PC-9 (cell line): ENCODE data around the gene AIFM2. TPM values are rescaled to one million over a fixed set of nuclear protein-coding genes. Genes with fewer than 3 reads are reported as not detected.
A peak's percentile ranks its signal among the peaks of the same experiment; 100 is the strongest.

Experiments
- BruUV-seq: library from RNA; stranded (reverse); fragments of 400-500 nt; replicated peaks from 2 replicates; lab custom pipeline; 2021; lab: Mats Ljungman, UMichigan
- CTCF ChIA-PET: fragments of 300-600 bp; sonication (Branson Sonifier 250); formaldehyde crosslinking; loops from one replicate; lab custom pipeline; 2022; ENCODE audit warnings: antibody characterized with exemption; lab: Charles Lee
- POLR2A ChIA-PET: fragments of 300-600 bp; sonication (Branson Sonifier 250); formaldehyde crosslinking; loops from one replicate; lab custom pipeline; 2022; ENCODE audit warnings: antibody characterized with exemption; ENCODE audit not compliant: unreplicated experiment; lab: Charles Lee
- DNase-seq, 2 experiments: peaks; one replicate each; pipeline versions ENCODE4 v3.0.0 to v3.0.0-alpha.2; 2015 to 2022; ENCODE audit warnings: mixed read lengths in 1 of 2
- H2AFZ ChIP-seq: fragments of 200-600 bp; sonication (generic); 2 replicates; pipeline ENCODE4 v1.8.1; 2017; ENCODE audit warnings: antibody characterized with exemption
- H3F3A ChIP-seq: fragments of 200-600 bp; sonication (generic); 2 replicates; pipeline ENCODE4 v1.8.1; 2017; ENCODE audit warnings: antibody characterized with exemption, mild to moderate bottlenecking, low read depth; ENCODE audit not compliant: insufficient read depth
- H3K27ac ChIP-seq: fragments of 200-600 bp; sonication (generic); 2 replicates; pipeline ENCODE4 v1.6.1; 2016; ENCODE audit warnings: mixed run types
- H3K27me3 ChIP-seq: fragments of 200-600 bp; sonication (generic); 2 replicates; pipeline ENCODE4 v1.6.1; 2016; ENCODE audit warnings: low read depth, mixed run types; ENCODE audit not compliant: insufficient read depth
- H3K36me3 ChIP-seq: fragments of 200-600 bp; sonication (generic); 2 replicates; pipeline ENCODE4 v1.6.1; 2016; ENCODE audit warnings: low read depth, mixed run types
- H3K4me1 ChIP-seq: fragments of 200-600 bp; sonication (generic); replicated peaks from 2 replicates; pipeline ENCODE4 v1.6.1; 2016; ENCODE audit warnings: mixed run types; ENCODE audit not compliant: insufficient read depth
- H3K4me2 ChIP-seq: fragments of 200-600 bp; sonication (generic); 2 replicates; pipeline ENCODE4 v1.6.1; 2017; ENCODE audit warnings: mixed run types
- H3K4me3 ChIP-seq: fragments of 200-600 bp; sonication (generic); 2 replicates; pipeline ENCODE4 v1.6.1; 2016; ENCODE audit warnings: mixed run types
- H3K79me2 ChIP-seq: fragments of 200-600 bp; sonication (generic); 2 replicates; pipeline ENCODE4 v1.6.1; 2017; ENCODE audit warnings: low read depth, mixed run types
- H3K9me2 ChIP-seq: fragments of 200-600 bp; sonication (generic); 2 replicates; pipeline ENCODE4 v1.8.1; 2017; ENCODE audit warnings: mild to moderate bottlenecking; ENCODE audit not compliant: insufficient read depth
- H3K9me3 ChIP-seq: fragments of 200-600 bp; sonication (generic); 2 replicates; pipeline ENCODE4 v1.8.1; 2016; ENCODE audit warnings: low read depth; ENCODE audit not compliant: insufficient read depth
- H4K20me1 ChIP-seq: fragments of 200-600 bp; sonication (generic); 2 replicates; pipeline ENCODE4 v1.8.1; 2017; ENCODE audit not compliant: insufficient read depth
- CTCF ChIP-seq: fragments of 200-600 bp; sonication (generic); conservative IDR thresholded peaks from 2 replicates; pipeline ENCODE4 v1.6.1; 2017; ENCODE audit warnings: mixed run types, antibody characterized with exemption, mild to moderate bottlenecking, moderate library complexity
- EZH2 ChIP-seq: fragments of 200-600 bp; sonication (generic); IDR thresholded peaks from 2 replicates; pipeline ENCODE4 v1.8.0; 2017; ENCODE audit warnings: antibody characterized with exemption, low read depth
- intact Hi-C: fragments of 100-400 bp; cut with micrococcal nuclease; formaldehyde crosslinking; loops from one replicate; pipeline ENCODE4 v1.10.0; 2022; ENCODE audit not compliant: unreplicated experiment
- total RNA-seq: library from RNA; stranded (reverse); gene quantifications from 2 replicates; pipeline ENCODE4 v1.2.3, GENCODE V29; 2021

The AIFM2 gene
- total RNA-seq, 1 experiment from 2014 or later = 47.0 TPM

GRCh38 chr10:70145666-70146488 lies 13.3 kb upstream of the AIFM2 start:
- peak overlapping the region; percentile 70 for H3K27ac ChIP-seq
- peaks cover 15% of the 10 kb centered on the region for H3K4me1 ChIP-seq
- intact Hi-C loops = loop anchor here (1.0 to 10.0 kb wide), 3 partner anchors 15 to 219 kb away; partner anchors contain the start of gene SAR1A
- no TSS peak for BruUV-seq
- H3K4me2 ChIP-seq = peak overlapping the region; percentile 99
- CTCF ChIA-PET = interaction anchor here (0.6 to 2.3 kb wide), 25 partner anchors 8 to 910 kb away, joined by 3 to 16 read pairs (median 5); partner anchors contain the start of gene SAR1A
- peaks cover 28% of the 10 kb centered on the region for H3K79me2 ChIP-seq
- TF ChIP-seq EZH2 (no peak), CTCF (peak; percentile 65; the same call in 1 of the 2 replicates)
- H3F3A ChIP-seq = peaks cover 31% of the 10 kb centered on the region
- no peaks in the 10 kb centered on the region for H3K27me3 ChIP-seq
- H3K36me3 ChIP-seq = peaks cover 5% of the 10 kb centered on the region; the same call in 1 of the 2 replicates
- peak overlapping the region; percentile 95 for H2AFZ ChIP-seq
- H3K9me2 ChIP-seq = no peaks in the 10 kb centered on the region
- peak overlapping the region; percentile 84 for H3K4me3 ChIP-seq
- H3K9me3 ChIP-seq = no peaks in the 10 kb centered on the region
- peaks cover 4% of the 10 kb centered on the region; the same call in 1 of the 2 replicates for H4K20me1 ChIP-seq
- peak; percentile 58 to 67 for DNase-seq
- POLR2A ChIA-PET = interaction anchor here (0.5 to 2.1 kb wide), 19 partner anchors 9 to 1628 kb away, joined by 3 to 32 read pairs (median 4); partner anchors contain the start of gene SAR1A

GRCh38 chr10:70145166-70145665 lies 12.6 kb upstream of the AIFM2 start:
- peak in 1 of 2 experiments; percentile 14 for DNase-seq
- peak overlapping the region; percentile 99 for H3K4me2 ChIP-seq
- TF ChIP-seq EZH2 = no peak
- TF ChIP-seq CTCF = no peak
- peak overlapping the region; percentile 84 for H3K4me3 ChIP-seq
- H3K36me3 ChIP-seq = peaks cover 5% of the 10 kb centered on the region; the same call in 1 of the 2 replicates
- H3K27ac ChIP-seq = peak overlapping the region; percentile 70
- no peaks in the 10 kb centered on the region for H3K9me2 ChIP-seq
- intact Hi-C loops = loop anchor here (10.0 kb wide), 1 partner anchor 220 kb away; no protein-coding TSS in a partner anchor
- no TSS peak for BruUV-seq
- H3K9me3 ChIP-seq = no peaks in the 10 kb centered on the region
- POLR2A ChIA-PET = no interaction called here
- CTCF ChIA-PET = interaction anchor here (0.6 to 1.7 kb wide), 2 partner anchors 25 to 242 kb away, joined by 4 to 6 read pairs; partner anchors contain the start of gene SAR1A
- peaks cover 31% of the 10 kb centered on the region for H3F3A ChIP-seq
- no peaks in the 10 kb centered on the region; the same call in 1 of the 2 replicates for H4K20me1 ChIP-seq
- H3K27me3 ChIP-seq = no peaks in the 10 kb centered on the region
- H2AFZ ChIP-seq = peak overlapping the region; percentile 95
- H3K4me1 ChIP-seq = peaks cover 15% of the 10 kb centered on the region
- peaks cover 28% of the 10 kb centered on the region for H3K79me2 ChIP-seq
